GM21360 (cell line): ENCODE results near the gene MYOZ1.

Experiments
- ATAC-seq: cut with Tn5 transposase; IDR thresholded peaks from one replicate; pipeline ENCODE4 v1.9.1; 2021; ENCODE audit warnings: mild to moderate bottlenecking, moderate library complexity; ENCODE audit not compliant: unreplicated experiment

The MYOZ1 gene

GRCh38 chr10:73601486-73601921 lies 39.8 kb downstream of the MYOZ1 start:
- ATAC-seq = no peak

GRCh38 chr10:73597346-73597745 lies 43.9 kb downstream of the MYOZ1 start:
- ATAC-seq = no peak

- ATAC-seq = no peak
Observed at GRCh38 chr10:73593812-73594211, 47.5 kb downstream of the MYOZ1 start.

GRCh38 chr10:73593110-73593509 lies 48.2 kb downstream of the MYOZ1 start:
- ATAC-seq = no peak

- no peak for ATAC-seq
Observed at GRCh38 chr10:73591935-73592699, 49.2 kb downstream of the MYOZ1 start.

GRCh38 chr10:73590881-73591799 lies 50.1 kb downstream of the MYOZ1 start, which contains the start of gene USP54:
Gene USP54 (minus strand): TSS chr10:73591342. CDS start chr10:73575658, 15,684 bp downstream.
- no peak for ATAC-seq

GRCh38 chr10:73589563-73590126 lies 51.6 kb downstream of the MYOZ1 start:
- no peak for ATAC-seq

GRCh38 chr10:73588656-73589055 lies 52.6 kb downstream of the MYOZ1 start:
- no peak for ATAC-seq

GRCh38 chr10:73586583-73586984 lies 54.7 kb downstream of the MYOZ1 start:
- ATAC-seq = no peak

- no peak for ATAC-seq
Observed at GRCh38 chr10:73585327-73585726, 55.9 kb downstream of the MYOZ1 start.

- ATAC-seq = no peak
Observed at GRCh38 chr10:73584737-73585136, 56.5 kb downstream of the MYOZ1 start.

GRCh38 chr10:73581918-73582317 lies 59.4 kb downstream of the MYOZ1 start:
- ATAC-seq = no peak
